HG02973 (cell line): ENCODE data around the gene CLASP1.
"Not testable (repeated sequence)": the region's sequence is repeated elsewhere in the genome, so short reads cannot be mapped to it uniquely, and the experiment has no call there.

Experiments
- ATAC-seq: cut with Tn5 transposase; IDR thresholded peaks from one replicate; pipeline ENCODE4 v1.9.1; 2021; ENCODE audit warnings: moderate library complexity; ENCODE audit not compliant: unreplicated experiment

The CLASP1 gene

DNA sequence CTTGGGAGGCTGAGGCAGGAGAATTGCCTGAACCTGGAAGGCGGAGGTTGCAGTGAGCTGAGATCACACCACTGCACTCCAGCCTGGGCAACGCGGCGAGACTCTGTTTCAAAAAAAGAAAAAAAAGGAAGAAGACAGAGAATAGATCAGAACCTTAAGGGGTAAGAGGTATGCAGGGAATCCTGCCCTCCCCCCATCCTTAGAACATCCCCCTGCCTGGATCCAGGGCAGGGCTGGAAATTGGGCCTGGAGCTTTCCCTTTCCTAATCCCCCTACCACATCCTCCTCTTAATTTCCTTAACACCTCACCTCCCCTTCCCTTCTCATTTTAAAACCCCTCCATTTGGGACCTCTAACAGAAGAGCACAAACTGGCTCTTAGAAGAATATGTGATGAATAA is 62.1 kb downstream of the CLASP1 start:
- ATAC-seq, result no peak

DNA sequence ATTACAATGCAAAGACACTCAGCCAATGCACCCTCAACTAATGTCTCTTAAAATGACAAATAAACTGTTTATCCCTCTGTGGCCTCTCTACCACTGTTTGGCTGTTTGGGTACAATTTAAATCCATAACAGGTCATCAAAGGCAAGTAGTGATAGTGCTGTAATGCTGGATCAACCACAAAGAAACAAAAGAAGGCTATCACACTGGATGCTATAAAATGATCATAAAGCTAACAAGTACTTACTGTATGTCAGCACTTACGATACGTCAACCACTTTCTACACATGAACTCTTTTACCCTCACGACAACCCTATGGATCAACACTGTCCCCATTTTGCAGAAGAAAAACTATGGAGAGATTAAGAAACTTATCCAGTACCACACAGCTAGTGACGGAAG is 64.5 kb downstream of the CLASP1 start:
- no peak for ATAC-seq

DNA sequence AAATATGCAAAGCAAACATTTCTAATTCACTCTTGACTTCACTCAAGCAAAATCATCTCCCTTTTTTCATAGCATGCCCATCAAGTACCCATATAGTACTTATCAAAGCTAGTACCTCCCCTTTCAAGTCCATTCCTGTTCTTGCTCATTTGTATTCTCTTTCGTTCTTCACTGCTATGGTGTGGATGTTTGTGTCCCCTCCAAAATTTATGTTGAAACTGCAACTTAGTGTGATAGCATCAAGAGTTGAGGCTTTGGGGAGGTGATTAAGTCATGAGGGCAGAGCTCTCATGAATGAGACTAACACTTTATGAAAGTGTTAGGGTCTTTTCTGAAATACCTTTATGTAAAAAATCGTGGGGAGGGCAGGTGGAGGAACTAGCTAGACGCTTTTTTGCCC is 65.7 kb downstream of the CLASP1 start:
- ATAC-seq, result no peak

DNA sequence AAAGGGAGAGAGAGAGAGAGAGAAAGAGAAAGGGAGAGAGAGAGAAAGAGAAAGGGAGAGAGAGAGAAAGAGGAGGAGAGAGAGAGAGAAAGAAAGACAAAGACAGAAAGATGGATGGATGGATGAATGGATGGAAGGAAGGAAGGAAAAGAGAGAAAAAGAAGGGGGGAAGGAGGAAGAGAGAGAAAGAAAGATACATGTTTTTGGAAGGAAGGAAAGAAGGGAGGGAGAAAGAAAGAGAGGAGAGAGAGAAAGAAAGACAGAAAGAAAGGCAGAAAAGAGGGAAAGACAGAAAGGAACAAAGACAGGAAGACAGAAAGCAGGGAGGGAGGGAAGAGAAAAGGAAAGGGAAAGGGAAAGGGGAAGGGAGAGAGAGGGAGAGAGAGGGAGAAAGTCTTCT is 67.0 kb downstream of the CLASP1 start:
- no peak for ATAC-seq

DNA sequence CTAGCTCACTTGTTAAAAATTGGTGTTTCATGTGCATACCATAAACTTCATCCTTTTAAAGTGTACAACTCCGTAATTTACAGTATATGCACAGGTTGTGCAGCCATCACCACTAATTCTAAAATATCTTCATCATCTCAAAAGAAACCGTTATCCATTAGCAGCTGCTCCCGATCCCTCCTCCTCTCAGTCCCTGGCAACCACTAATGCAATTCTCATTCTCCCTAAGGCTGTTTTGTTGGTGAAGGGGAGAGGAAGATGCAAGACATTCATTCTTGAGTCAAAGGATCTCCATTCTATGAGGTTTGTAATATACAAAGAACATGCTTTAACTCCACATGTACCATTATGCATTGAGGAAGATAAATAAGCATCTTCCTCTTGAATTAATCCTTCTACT is 70.0 kb downstream of the CLASP1 start:
- no peak for ATAC-seq

DNA sequence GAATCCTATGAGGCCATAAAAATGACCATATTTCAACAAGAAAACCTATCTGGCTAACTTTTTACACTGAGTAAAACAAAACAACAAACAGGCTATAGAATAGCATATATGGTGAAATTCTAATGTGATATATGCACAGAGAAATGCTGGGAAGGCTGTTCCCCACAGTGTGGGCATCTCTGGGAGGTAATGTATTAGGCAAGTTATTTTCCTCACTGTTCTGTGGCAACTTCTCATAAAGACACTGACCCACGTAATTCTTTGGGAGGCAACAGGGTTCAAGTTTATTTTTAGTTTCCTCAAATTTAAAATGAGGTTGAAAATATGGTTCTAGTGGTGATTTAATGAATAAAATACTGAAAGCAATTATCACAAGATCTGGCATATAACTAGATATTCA is 71.9 kb downstream of the CLASP1 start:
- no peak for ATAC-seq

DNA sequence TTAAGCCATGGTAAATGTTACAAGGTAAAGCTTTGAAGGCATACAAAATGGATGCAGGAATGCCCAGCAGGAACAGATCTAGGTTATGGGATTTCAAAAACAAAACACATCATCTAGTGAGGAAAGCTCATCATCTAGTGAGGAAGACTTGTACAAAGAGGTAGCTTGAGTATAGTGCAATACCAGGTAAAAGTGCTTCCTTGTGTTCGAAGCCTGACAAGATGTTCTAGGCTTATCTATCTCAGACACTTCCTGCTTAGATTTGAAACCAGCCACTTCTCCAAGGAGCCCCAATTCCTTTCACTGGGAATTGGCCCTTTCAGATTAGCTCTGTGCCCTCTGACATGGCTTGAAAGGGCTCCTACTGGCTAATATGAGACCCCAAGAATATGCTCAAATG is 73.0 kb downstream of the CLASP1 start:
- ATAC-seq, result no peak

DNA sequence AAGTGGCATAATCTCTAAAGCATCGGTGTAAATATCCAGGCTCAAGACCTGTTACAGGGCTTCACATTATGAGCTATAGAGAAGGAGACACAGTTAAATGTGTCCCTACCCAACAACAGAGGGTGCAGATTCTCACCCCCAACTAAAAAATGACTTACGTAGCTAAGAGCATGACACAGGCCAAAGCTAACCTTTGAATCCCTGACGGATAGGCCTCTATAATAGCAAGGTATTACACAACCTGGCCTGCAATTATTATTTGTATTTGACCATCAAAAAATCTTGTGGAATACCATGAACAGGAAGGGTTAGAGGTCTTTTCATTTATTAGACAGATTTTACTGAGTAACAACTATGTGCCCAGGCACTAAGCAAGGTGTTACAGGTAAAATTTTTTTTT is 73.5 kb downstream of the CLASP1 start:
- no peak for ATAC-seq

DNA sequence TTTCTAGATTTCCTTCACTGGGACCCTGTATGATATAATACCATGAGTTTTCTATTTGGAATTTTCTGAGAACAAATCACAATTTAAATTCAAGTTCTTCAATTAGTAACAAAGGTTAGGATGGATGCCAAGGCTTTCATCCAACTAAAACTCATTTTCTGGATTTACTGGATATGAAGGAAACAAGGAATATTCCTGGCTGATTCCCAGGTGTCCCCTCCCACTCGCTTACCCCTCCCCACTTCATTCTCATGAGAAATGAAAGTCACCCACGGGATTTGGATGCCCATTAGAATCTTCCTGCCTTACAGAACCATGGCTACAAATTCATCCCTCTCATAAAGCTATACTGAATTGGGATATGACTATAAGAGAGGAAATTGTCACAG is 78.6 kb downstream of the CLASP1 start:
- ATAC-seq, result no peak

DNA sequence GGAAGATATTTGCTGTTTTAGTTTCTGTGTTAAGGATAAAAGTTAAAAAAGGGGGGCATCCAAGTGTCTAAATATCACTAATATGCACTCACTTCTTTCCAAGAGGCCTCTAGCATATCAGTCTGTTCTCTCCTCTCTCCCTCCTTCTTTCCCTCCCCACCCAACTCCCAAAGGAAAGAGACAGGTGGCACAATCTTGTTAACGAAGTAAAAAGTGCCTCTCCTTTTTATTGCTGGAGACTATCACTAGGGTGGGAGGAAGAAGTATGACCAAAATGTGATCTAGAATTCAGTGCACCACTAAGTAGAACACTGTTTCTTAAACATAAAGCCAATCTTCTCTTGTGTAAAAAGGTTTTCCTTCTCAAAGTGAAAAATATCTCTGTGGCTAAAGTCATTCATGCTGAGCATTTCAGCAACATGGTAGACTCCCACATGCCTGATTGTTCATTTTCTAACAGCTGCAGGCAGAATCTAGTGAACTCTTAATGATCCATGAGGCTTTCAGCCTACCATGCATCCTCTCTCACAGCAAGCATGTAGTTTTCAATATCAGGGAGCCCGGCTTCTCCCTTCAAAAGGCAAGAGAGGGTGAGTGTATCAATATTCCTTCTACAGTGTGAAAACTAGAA is 79.1 kb downstream of the CLASP1 start:
- ATAC-seq, result no peak

DNA sequence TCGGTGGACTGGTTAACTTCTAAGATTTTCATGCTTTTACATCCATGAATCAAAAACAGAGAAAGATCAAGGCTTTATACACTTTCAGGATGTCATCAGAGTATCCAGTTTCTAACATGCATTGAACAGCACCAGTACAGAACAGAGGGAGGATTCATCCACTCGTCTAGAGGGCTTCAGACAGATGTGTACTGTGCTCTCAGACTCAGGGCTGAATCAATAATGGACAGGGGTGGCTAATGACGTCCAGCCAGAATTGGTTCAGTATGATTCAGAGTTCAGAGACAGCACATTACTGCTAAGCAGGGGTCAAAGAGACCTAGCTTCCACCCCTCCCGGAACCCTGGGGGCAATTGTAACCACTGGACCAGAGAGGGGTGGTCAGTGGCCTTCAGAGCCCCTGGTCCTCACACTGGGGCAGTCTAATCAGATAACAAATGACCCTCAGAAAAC is 81.3 kb downstream of the CLASP1 start:
- ATAC-seq, result no peak

DNA sequence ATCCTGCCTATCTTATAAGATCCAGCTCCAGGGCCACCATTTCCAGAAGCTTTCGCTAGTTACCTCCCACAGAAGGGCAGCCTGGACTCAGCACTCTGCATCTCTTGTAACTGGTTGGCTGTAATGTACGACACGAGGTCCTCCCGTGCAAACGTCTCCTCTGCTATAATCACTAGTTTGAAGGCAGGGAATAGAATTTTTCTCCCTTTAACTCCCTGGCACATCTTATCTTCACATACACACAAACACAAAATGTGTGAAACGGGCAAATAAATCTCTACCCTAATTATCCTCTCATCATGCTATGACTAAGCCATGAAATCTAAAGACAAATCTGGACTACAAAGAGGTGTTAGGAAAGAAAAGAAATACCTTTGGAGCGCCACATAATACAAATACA is 81.8 kb downstream of the CLASP1 start:
- ATAC-seq, result no peak

DNA sequence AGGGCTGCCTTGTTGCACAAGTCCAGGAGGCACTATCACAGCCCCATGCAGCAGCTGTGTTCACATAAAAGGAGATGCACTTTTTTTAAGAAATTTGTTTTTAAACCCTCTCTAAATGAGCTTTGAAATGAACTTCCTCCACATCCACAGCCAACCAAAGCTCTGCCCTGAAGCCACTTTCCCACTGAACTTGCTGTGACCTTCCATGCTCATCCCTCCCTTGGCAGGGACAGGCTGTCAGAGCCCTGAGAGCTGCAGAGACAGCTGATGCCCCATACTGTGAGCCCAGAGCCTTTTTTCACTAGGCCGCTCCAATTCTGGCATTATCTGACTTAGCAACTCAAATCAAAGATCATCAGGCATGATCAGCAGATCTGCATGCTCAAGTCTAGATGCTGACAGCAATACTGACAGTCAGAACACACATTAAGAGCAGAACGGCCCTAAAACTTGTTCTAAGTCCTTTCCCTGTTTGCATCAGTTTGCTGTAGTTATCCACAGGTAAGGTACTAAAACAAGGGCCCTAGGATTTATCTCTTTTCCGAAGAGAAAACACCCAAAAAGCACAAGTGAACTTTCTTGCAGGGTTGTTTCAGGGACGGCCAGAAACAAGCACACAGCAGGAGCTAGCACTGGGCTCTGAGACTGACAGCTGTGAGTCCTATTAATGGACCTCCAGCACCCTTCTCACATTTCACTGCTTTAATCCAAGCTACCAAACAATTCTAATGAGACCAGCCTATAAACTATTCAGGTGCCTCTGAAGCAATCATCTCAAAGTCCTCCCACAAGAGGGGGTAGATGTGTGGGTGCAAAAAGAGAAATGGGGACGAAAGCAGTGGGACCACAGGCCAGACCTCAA is 83.6 kb downstream of the CLASP1 start:
- ATAC-seq, result no peak

DNA sequence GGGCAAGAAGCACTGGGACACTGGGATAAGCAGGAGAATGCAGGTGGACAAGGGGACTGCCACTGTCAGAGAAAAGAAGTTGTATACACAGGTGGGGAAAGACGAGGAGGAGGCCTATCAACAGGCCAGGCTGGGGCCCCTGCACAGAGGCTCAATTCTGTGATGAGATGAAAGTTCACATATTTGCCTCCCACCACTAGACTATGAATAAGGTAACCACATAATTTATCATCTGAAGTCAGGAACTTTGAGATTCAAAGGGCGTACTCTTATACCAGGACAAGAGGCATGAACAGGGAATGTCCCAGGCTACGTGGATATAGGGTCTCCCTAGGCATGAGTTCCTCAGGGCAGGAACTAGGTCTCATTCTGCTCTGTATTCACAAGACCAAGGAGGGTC is 84.4 kb downstream of the CLASP1 start:
- ATAC-seq, result no peak

DNA sequence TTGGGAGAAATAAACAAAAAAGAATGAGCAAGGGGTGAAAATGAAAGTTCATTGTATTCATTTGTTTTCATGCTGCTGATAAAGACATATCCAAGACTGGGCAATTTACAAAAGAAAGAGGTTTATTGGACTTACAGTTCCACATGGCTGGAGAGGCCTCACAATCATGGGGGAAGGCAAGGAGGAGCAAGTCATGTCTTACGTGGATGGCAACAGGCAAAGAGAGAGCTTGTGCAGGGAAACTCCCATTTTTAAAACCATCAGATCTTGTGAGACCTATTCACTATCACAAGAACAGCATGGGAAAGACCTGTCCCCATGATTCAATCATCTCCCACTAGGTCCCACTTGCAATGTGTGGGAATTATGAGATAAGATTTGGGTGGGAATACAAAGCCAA is 85.5 kb downstream of the CLASP1 start:
- ATAC-seq, result not testable (repeated sequence)

DNA sequence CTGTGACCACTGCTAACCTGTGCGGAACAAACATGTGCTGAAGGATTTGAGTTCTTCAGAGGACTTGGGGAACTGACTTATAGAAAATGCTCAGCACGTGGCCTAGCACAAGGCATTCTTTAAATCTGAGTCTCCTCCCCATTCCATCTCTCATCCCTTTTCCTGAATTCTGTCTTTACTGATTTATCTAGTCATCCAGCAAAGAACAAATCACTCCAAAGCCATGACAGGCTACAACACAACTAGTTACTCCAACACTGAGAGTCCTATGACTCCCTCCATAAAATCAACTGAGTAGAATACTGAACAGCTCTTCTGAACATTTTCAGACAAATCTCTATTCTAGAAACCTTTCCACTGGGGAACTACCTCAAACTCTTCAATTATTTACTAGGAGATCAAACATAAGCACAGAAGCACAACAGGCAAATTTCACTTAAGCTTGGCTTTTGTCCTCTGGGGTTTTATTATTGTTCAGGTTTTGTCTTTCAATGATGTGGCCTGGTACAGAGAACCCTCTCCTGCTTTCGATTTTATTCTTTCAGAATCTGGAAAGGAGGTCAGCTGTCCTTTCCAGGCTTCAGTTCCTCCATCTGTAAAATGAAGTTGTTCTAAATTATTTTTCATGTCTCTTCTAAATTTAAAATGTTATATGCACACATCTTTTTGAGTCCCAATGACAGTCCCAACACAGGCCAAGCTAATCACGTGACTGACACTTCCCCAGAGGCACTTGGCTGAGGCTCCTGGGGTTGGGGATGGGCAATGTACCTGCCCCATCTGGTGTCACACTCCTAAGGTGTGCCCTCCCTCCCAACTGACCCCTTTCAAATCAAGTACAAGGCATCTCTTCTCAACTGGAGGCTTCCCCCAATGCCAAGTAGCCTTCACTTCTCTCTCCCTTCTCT is 86.7 kb downstream of the CLASP1 start:
- ATAC-seq, result no peak

DNA sequence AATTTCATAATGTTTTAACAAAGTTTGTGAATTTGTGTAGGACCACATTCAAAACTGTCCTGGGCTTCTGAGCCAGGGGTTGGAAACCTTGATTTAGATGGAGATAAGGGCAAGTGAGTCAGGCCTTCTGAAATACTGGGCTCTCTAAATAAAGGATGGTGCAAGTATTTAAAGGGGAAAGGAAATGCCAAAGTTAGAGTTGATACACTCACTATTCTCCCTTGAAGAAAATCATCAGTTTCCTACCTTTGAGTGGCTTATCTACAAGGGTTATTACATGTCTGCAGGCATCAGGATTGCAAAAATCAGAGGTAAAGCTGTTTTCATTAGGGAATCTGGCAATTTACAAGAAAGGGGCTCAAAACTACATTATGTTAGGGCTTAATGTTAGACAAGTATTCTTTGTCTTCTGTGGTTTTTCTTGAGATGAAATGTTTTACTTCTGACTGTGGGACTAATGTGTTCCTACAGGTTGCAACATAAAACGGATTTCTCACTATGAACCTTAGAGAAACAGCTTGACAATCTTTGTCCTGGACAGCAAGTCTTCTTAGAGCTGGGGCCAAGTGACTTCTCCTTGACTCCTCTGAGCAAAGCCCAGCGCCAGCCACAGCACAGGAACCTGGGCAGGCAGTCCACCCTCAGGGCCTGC is 87.5 kb downstream of the CLASP1 start:
- ATAC-seq, result no peak

DNA sequence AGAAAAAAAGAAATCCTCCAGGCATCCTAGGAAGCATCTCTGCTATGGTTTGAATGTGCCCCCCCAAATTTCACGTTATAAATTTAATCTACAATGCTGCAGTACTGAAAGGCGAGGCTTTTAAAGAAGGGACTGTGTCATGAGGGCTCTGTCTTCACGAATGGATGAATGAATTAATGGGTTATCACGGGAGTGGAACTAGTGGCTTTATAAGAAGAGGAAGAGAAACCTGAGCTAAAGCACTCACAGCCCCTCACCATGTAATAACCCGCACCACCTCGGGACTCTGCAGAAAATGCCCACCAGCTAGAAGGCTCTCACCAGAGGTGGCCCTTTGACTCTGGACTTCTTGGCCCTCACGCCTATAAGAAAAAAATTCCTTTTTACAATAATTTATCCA is 90.9 kb downstream of the CLASP1 start:
- peak; percentile 50 for ATAC-seq

DNA sequence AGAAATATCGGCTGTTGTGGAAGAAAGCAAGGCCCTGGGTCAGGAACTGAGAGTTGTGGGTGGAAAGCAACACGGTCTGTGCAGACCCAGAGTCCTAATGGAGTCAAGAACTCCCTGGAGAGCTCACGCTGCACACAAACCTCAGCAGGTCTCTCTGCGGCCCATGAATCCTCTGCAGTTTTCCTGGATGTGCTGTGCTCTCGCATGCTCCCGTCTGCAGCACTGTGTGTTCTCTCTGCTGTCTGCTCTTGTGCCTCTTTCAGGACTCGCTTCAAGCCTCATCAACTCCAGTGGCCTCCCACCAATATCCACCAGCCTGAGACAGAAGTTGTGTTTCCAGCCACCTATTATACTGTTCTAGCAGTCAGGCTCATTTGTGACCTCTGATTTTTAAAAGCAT is 94.3 kb downstream of the CLASP1 start:
- no peak for ATAC-seq

DNA sequence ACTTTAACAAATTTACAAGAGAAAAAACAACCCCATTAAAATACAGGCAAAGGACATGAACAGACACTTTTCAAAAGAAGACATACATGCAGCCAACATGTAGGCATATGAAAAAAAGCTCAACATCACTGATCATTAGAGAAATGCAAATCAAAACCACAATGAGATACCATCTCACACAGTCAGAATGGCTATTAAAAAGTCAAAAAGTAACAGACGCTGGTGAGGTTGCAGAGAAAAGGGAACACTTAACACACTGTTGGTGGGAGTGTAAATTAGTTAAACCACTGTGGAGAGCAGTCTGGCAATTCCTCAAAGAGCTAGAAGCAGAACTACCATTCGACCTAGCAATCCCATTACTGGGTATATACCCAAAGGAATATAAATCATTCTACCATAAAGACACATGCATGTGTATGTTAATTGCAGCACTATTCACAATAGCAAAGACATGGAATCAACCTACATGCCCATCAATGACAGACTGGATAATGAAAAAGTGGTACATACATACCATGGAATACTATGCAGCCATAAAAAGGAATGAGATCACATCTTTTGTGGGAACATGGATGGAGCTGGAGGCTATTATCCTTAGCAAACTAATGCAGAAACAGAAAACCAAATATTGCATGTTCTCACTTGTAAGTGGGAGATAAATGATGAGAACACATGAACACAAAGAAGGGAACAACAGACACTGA is 96.6 kb downstream of the CLASP1 start:
- peak; percentile 80 for ATAC-seq
